GM12878 (cell line): ENCODE data around the gene UBE2J2. TPM values are rescaled to one million over a fixed set of nuclear protein-coding genes. Genes with fewer than 3 reads are reported as not detected.

Experiments used
- ATAC-seq: fragments of 200-7000 bp; cut with Tn5 transposase; 3 replicates; pipeline ENCODE4 v1.9.1; 2020; ENCODE audit warnings: mild to moderate bottlenecking, moderate library complexity
- BruUV-seq: library from RNA; stranded (reverse); fragments of 400-500 nt; replicated peaks from 2 replicates; lab custom pipeline; 2021; lab: Mats Ljungman, UMichigan
- CTCF ChIA-PET: fragments of 300-600 bp; sonication (Branson Sonifier 250); formaldehyde crosslinking; extraction: SDS; loops from one replicate; lab custom pipeline; 2021; ENCODE audit warnings: inconsistent platforms; lab: Yijun Ruan, JAX
- POLR2A ChIA-PET: fragments of 350-600 bp; formaldehyde crosslinking; extraction: SDS; loops from one replicate; lab custom pipeline; 2021; ENCODE audit warnings: inconsistent platforms; lab: Charles Lee
- RAD21 ChIA-PET: fragments of 300-600 bp; sonication (Branson Sonifier 250); formaldehyde crosslinking; loops from one replicate; lab custom pipeline; 2023; ENCODE audit warnings: antibody characterized with exemption; ENCODE audit not compliant: unreplicated experiment; lab: Charles Lee
- SMC1A ChIA-PET: fragments of 300-600 bp; sonication (Branson Sonifier 250); formaldehyde crosslinking; loops from one replicate; lab custom pipeline; 2023; ENCODE audit not compliant: unreplicated experiment, uncharacterized antibody; lab: Charles Lee
- DNase-seq: peaks from one replicate; pipeline ENCODE4 v3.0.0-alpha.2; 2011; ENCODE audit warnings: low read depth, low spot score
- FAIRE-seq: peaks from 3 replicates; lab custom pipeline; 2011; peaks lifted over from hg19 to GRCh38; lab: Jason Lieb, UNC
- H2AFZ ChIP-seq: 2 replicates; pipeline ENCODE4 v1.6.0; 2011; ENCODE audit warnings: low read depth, low read length, control low read depth; ENCODE audit not compliant: control insufficient read depth
- H3K27ac ChIP-seq: 2 replicates; pipeline ENCODE4 v1.5.1; 2011; ENCODE audit warnings: control low read depth; ENCODE audit not compliant: control insufficient read depth, insufficient read depth
- H3K27me3 ChIP-seq, 2 experiments: replicated peaks in 1 of 2; 2 replicates each; pipeline versions ENCODE4 v1.6.0 to v1.6.1; 2011; ENCODE audit warnings: low read length in 1 of 2; ENCODE audit not compliant: control insufficient read depth in 2 of 2, insufficient read depth in 2 of 2
- H3K36me3 ChIP-seq, 2 experiments: 2 replicates each; pipeline ENCODE4 v1.5.1; 2011; ENCODE audit warnings: low read length in 1 of 2; ENCODE audit not compliant: control insufficient read depth in 2 of 2, insufficient read depth in 2 of 2
- H3K4me1 ChIP-seq: 2 replicates; pipeline ENCODE4 v1.6.1; 2011; ENCODE audit warnings: mild to moderate bottlenecking, low read length, moderate library complexity, mixed read lengths; ENCODE audit not compliant: control insufficient read depth, insufficient read depth
- H3K4me2 ChIP-seq: 2 replicates; pipeline ENCODE4 v1.6.0; 2011; ENCODE audit warnings: control low read depth; ENCODE audit not compliant: control insufficient read depth, insufficient read depth
- H3K4me3 ChIP-seq: fragments of 200-600 bp; sonication (generic); 2 replicates; pipeline ENCODE4 v1.5.1; 2016
- H3K79me2 ChIP-seq: 2 replicates; pipeline ENCODE4 v1.6.0; 2011; ENCODE audit warnings: low read length; ENCODE audit not compliant: control insufficient read depth, insufficient read depth
- H3K9ac ChIP-seq: 2 replicates; pipeline ENCODE4 v1.8.0; 2011; ENCODE audit warnings: low read length, control low read depth, mixed read lengths; ENCODE audit not compliant: control insufficient read depth, insufficient read depth
- H3K9me3 ChIP-seq: replicated peaks from 3 replicates; pipeline ENCODE4 v1.5.1; 2011; ENCODE audit warnings: mild to moderate bottlenecking, low read length; ENCODE audit not compliant: control insufficient read depth, insufficient read depth
- H4K20me1 ChIP-seq: 2 replicates; pipeline ENCODE4 v1.6.0; 2011; ENCODE audit not compliant: control insufficient read depth, insufficient read depth
- CHD2 ChIP-seq: IDR thresholded peaks from 2 replicates; pipeline ENCODE4 v1.6.1; 2011; ENCODE audit warnings: low read depth, low read length, improper control_type of control experiment, borderline replicate concordance
- RAD21 ChIP-seq: IDR thresholded peaks from 2 replicates; pipeline ENCODE4 v1.6.1; 2011; ENCODE audit warnings: mild to moderate bottlenecking, low read depth, low read length, moderate library complexity; ENCODE audit not compliant: insufficient read depth
- SMC3 ChIP-seq: IDR thresholded peaks from 2 replicates; pipeline ENCODE4 v1.6.1; 2011; ENCODE audit warnings: low read length, improper control_type of control experiment, borderline replicate concordance
- TCF7 ChIP-seq: IDR thresholded peaks from 2 replicates; pipeline ENCODE4 v1.6.1; 2014; ENCODE audit warnings: antibody characterized with exemption, borderline replicate concordance
- YBX1 ChIP-seq: fragments of 450-650 bp; IDR thresholded peaks from 2 replicates; pipeline ENCODE4 v1.6.1; 2016; ENCODE audit warnings: antibody characterized with exemption
- ZNF592 ChIP-seq: fragments of 450-650 bp; IDR thresholded peaks from 2 replicates; pipeline ENCODE4 v1.6.1; 2017; ENCODE audit warnings: mild to moderate bottlenecking, moderate library complexity
- WGBS: methylation state at CpG from one replicate; pipeline ENCODE4 v1.1.6; 2016; ENCODE audit warnings: low lambda C conversion rate; ENCODE audit not compliant: insufficient replicate concordance, insufficient coverage; ENCODE audit errors: missing lambda C conversion rate; 5-methylcytosine and 5-hydroxymethylcytosine counted together
- in situ Hi-C: fragments of 300-500 bp; cut with MboI; formaldehyde crosslinking; loops from 9 replicates; pipeline ENCODE4 v1.14.3; 2018; ENCODE audit warnings: mixed read lengths
- intact Hi-C: fragments of 100-400 bp; cut with micrococcal nuclease; formaldehyde crosslinking; loops from one replicate; pipeline ENCODE4 v1.14.2; 2022; ENCODE audit not compliant: unreplicated experiment
- polyA plus RNA-seq, 11 experiments: library from polyadenylated mRNA; depleted of rRNA in 4 of 11; unstranded in 6 of 11; stranded (reverse) in 5 of 11; fragments of >200 nt; fragmentation: Nextera tagmentation in 4 of 11; fragmentation: Illumina TruSeq in 1 of 11; extraction: Ambion mirVana in 4 of 11; extraction: Trizol in 1 of 11; gene quantifications; 1 replicate in 1 of 11; 2 replicates in 10 of 11; pipeline versions ENCODE4 v1.2.1 to v1.2.3, GENCODE V29; 2011 to 2016; ENCODE audit warnings: inconsistent platforms in 2 of 11, missing spikeins in 2 of 11, low read depth in 1 of 11
- total RNA-seq, 4 experiments: library from RNA; depleted of rRNA in 3 of 4; stranded (reverse); fragments of >200 nt in 3 of 4; fragmentation: Illumina TruSeq in 1 of 4; extraction: Trizol in 1 of 4; gene quantifications; 2 replicates each; pipeline versions ENCODE4 v1.2.1 to v1.2.3, GENCODE V29; 2013 to 2021
- TF ChIP-seq, protein P1 (sequence below): IDR thresholded peaks from 2 replicates; pipeline ENCODE4 v1.6.1; 2012; ENCODE audit warnings: low read depth, low read length, improper control_type of control experiment
- TF ChIP-seq, protein P2 (sequence below): IDR thresholded peaks from 2 replicates; pipeline ENCODE4 v1.6.1; 2011; ENCODE audit warnings: borderline replicate concordance, low read depth, mild to moderate bottlenecking, moderate library complexity, low read length; ENCODE audit not compliant: insufficient read depth, poor library complexity, severe bottlenecking
- TF ChIP-seq, protein P3 (sequence below): IDR thresholded peaks from 2 replicates; pipeline ENCODE4 v1.6.1; 2011; ENCODE audit warnings: borderline replicate concordance, low read depth, mild to moderate bottlenecking, moderate library complexity, mixed read lengths, low read length; ENCODE audit not compliant: insufficient read depth; ENCODE audit errors: extremely low read length
- TF ChIP-seq, protein P4 (sequence below): fragments of 450-650 bp; IDR thresholded peaks from 2 replicates; pipeline ENCODE4 v1.6.1; 2016; ENCODE audit warnings: mild to moderate bottlenecking

UBE2J2 gene
- total and polyA plus RNA-seq, 10 of the 15 experiments (the other 5 are each of a cell fraction or from before 2014, with no cell fraction given): 0.72 to 70.5 (median 49.2) TPM

DNA sequence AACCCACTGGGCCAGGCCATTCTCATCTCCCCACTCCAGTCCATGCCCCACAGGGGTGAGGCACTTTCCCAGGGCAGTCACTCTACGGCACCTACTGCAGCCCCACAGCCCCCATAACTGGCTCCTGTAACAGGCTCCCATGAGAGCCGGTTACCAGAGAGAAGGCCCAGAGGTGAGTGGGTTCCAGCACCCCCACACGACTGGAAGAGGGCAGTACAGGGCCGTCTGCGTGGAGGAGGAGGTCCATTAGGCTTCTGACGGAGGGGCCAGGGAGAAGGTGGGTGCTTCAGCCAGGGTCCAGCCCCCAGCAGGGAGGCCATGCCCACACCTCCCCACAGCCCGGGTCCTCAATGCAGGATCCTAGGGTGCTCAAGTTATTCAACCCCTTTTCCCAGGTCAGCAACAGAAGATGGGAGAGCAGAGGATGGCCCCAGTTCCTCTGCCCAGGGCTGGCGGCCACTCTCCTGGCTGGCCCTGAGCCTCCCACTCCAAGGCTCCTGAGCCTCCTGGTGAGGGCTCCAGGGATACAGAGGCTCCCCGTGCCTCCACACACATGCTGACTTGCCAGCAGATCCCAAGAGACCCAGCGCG, 32.5 kb upstream of the UBE2J2 start:
- ATAC-seq (peak; percentile 40), FAIRE-seq (no peak), DNase-seq (no peak)
- Histone ChIP-seq H3K27me3 (no peaks in the 10 kb centered on the region), H3K9me3 (no peaks in the 10 kb centered on the region), H4K20me1 (no peaks in the 10 kb centered on the region), H3K4me2 (peak overlapping the region; percentile 99), H3K9ac (peak overlapping the region; percentile 73), H3K27ac (peak overlapping the region; percentile 82), H3K36me3 (peaks cover 0 to under 1% of the 10 kb centered on the region in 2 experiments; a peak in 1 of 4 replicates), H3K79me2 (peaks cover 26% of the 10 kb centered on the region), H2AFZ (peak overlapping the region; percentile 83), H3K4me3 (peak overlapping the region; percentile 84), H3K4me1 (peaks cover 27% of the 10 kb centered on the region)
- BruUV-seq: no TSS peak
- in situ Hi-C loops: no loop called here
- CTCF ChIA-PET: interaction anchor here (1.0 to 1.1 kb wide), 2 partner anchors 199 kb away, joined by 3 read pairs; no protein-coding TSS in a partner anchor
- intact Hi-C loops: loop anchor here (5.0 kb wide), 1 partner anchor 189 kb away; the partner anchor contains the start of gene C1orf159
- RAD21 ChIA-PET: interaction anchor here (0.9 kb wide), 1 partner anchor 199 kb away, joined by 3 read pairs; no protein-coding TSS in a partner anchor
- SMC1A ChIA-PET: interaction anchor here (1.2 kb wide), 1 partner anchor 14 kb away, joined by 3 read pairs; no protein-coding TSS in a partner anchor
- POLR2A ChIA-PET: interaction anchor here (0.9 kb wide), 1 partner anchor 322 kb away, joined by 3 read pairs; no protein-coding TSS in a partner anchor
- 28% methylated on average over 10 of the region's 11 CpGs for WGBS
- TF ChIP-seq, protein P1, sequence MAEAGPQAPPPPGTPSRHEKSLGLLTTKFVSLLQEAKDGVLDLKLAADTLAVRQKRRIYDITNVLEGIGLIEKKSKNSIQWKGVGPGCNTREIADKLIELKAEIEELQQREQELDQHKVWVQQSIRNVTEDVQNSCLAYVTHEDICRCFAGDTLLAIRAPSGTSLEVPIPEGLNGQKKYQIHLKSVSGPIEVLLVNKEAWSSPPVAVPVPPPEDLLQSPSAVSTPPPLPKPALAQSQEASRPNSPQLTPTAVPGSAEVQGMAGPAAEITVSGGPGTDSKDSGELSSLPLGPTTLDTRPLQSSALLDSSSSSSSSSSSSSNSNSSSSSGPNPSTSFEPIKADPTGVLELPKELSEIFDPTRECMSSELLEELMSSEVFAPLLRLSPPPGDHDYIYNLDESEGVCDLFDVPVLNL: no peak
- TF ChIP-seq, protein P2, sequence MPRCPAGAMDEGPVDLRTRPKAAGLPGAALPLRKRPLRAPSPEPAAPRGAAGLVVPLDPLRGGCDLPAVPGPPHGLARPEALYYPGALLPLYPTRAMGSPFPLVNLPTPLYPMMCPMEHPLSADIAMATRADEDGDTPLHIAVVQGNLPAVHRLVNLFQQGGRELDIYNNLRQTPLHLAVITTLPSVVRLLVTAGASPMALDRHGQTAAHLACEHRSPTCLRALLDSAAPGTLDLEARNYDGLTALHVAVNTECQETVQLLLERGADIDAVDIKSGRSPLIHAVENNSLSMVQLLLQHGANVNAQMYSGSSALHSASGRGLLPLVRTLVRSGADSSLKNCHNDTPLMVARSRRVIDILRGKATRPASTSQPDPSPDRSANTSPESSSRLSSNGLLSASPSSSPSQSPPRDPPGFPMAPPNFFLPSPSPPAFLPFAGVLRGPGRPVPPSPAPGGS: no peak
- TF ChIP-seq ZNF592: no peak
- TF ChIP-seq RAD21: peak; percentile 19; the same call in 1 of the 2 replicates
- TF ChIP-seq CHD2: no peak
- TF ChIP-seq, protein P3, sequence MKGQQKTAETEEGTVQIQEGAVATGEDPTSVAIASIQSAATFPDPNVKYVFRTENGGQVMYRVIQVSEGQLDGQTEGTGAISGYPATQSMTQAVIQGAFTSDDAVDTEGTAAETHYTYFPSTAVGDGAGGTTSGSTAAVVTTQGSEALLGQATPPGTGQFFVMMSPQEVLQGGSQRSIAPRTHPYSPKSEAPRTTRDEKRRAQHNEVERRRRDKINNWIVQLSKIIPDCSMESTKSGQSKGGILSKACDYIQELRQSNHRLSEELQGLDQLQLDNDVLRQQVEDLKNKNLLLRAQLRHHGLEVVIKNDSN: no peak
- peak; percentile 15; the same call in 1 of the 2 replicates for TF ChIP-seq SMC3
- TF ChIP-seq, protein P4, sequence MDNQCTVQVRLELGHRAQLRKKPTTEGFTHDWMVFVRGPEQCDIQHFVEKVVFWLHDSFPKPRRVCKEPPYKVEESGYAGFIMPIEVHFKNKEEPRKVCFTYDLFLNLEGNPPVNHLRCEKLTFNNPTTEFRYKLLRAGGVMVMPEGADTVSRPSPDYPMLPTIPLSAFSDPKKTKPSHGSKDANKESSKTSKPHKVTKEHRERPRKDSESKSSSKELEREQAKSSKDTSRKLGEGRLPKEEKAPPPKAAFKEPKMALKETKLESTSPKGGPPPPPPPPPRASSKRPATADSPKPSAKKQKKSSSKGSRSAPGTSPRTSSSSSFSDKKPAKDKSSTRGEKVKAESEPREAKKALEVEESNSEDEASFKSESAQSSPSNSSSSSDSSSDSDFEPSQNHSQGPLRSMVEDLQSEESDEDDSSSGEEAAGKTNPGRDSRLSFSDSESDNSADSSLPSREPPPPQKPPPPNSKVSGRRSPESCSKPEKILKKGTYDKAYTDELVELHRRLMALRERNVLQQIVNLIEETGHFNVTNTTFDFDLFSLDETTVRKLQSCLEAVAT: no peak
- no peak for TF ChIP-seq YBX1
- no peak for TF ChIP-seq TCF7
